ENCODE data around the gene EPS8L2.

EPS8L2 gene

GRCh38 chr11:704781-705645, 1.0 kb upstream of the EPS8L2 start:
- DNase-seq, result peak; percentile 52

GRCh38 chr11:706439-706956, 467 bp downstream of the EPS8L2 start:
- DNase-seq, result no peak

GRCh38 chr11:706957-707816, 1.2 kb downstream of the EPS8L2 start:
- DNase-seq, result no peak

GRCh38 chr11:707817-708420, 1.9 kb downstream of the EPS8L2 start:
- no peak for DNase-seq

- DNase-seq, result no peak
Measured at GRCh38 chr11:708511-708910, 2.5 kb downstream of the EPS8L2 start.

- DNase-seq, result no peak
Measured at GRCh38 chr11:709109-709997, 3.3 kb downstream of the EPS8L2 start.

GRCh38 chr11:714436-714835, 8.4 kb downstream of the EPS8L2 start:
- DNase-seq, result no peak

- DNase-seq, result no peak
Measured at GRCh38 chr11:719214-720016, 13.4 kb downstream of the EPS8L2 start.

GRCh38 chr11:720017-720641, 14.1 kb downstream of the EPS8L2 start:
- no peak for DNase-seq

GRCh38 chr11:720642-721246, 14.7 kb downstream of the EPS8L2 start:
- peak; percentile 13 for DNase-seq

- no peak for DNase-seq
Measured at GRCh38 chr11:721247-721740, 15.3 kb downstream of the EPS8L2 start.

- peak; percentile 78 for DNase-seq
Measured at GRCh38 chr11:721741-722345, 15.8 kb downstream of the EPS8L2 start.

GRCh38 chr11:722346-722811, 16.3 kb downstream of the EPS8L2 start:
- DNase-seq, result no peak

GRCh38 chr11:723120-723883, 17.3 kb downstream of the EPS8L2 start:
- peak; percentile 57 for DNase-seq

GRCh38 chr11:724049-724777, 18.2 kb downstream of the EPS8L2 start:
- no peak for DNase-seq

- no peak for DNase-seq
Measured at GRCh38 chr11:724778-725386, 18.9 kb downstream of the EPS8L2 start.

- no peak for DNase-seq
Measured at GRCh38 chr11:725624-726202, 19.7 kb downstream of the EPS8L2 start.

All from NCI-H510A treated with DMSO at 0.1 percent for 48 hours (cell line).